ENCODE measurements around the gene CA10.

DNA sequence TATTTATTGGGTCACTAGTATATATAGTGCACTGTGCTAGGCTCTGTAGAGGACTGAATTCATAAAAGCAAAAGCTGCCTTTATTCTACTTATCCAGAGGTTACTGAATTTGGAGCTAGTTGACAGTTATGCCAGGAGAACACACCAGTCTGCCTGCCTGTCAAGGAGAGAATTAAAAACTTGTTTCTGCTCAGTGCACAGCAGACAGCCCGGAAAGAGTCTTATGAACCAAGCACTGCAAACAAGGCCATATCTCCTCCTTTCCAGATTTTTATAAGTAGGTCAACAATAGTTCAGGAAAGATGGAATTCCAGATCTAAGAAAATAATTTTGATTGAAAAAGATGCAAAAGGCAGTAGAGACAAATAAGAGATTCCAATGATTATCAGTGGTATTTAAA is 267.8 kb downstream of the CA10 start:
- TF ChIP-seq POLR2A (IDR thresholded peaks at IDR 0.05; ENCODE audit: low read depth, low read length) (no peak), POLR2AphosphoS5 (IDR thresholded peaks at IDR 0.05; ENCODE audit: low read depth, low read length) (no peak)
